GM18505 (cell line): ENCODE data around the gene XPR1.

Experiments used
- ATAC-seq: cut with Tn5 transposase; IDR thresholded peaks from one replicate; pipeline ENCODE4 v1.9.1; 2021; ENCODE audit not compliant: unreplicated experiment
- POLR2A ChIP-seq: IDR thresholded peaks from 4 replicates; pipeline ENCODE4 v1.6.1; 2011; ENCODE audit warnings: borderline replicate concordance; ENCODE audit not compliant: insufficient read depth, insufficient read length; ENCODE audit errors: extremely low read depth

Gene XPR1

DNA sequence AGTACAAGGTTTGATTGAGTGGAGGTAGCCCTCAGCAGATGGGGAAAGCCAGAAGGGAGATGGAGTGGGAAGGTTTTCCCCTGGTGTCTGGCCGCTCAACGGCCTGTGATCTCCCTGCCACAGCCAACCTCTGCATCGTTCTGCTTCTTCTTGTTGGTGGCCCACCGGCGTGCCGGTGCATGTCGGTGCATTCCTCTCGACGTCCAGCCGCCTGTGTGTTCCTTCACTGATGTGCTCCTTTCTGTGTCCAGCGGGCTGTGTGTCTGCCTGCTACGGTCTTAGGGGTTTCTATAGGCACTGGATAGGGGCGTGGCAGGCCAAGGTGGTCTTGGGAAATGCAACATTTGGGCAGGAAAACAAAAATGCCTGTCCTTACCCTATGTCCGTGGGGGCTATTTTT lies 101.0 kb downstream of the XPR1 start:
- ATAC-seq = no peak
- no peak for TF ChIP-seq POLR2A

DNA sequence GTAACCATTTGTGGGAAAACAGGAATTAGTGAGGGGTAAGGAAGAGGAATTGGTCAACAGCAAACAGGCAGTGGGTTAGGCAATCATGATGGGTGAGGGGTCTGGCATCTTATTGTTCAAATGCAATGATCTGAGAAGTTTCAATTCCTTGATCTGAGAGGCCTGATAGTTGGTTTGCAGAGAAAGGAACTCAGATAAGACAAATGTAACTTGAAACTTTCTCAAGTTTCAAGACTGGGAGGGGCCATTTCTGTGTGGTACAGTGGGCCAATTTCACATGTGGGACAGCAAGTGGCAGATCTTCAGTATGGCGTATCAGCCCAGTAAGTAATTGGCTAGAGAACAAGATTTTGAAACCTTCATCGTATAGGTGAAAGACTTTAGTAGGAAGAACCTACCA lies 102.5 kb downstream of the XPR1 start:
- TF ChIP-seq POLR2A = no peak
- ATAC-seq = no peak

DNA sequence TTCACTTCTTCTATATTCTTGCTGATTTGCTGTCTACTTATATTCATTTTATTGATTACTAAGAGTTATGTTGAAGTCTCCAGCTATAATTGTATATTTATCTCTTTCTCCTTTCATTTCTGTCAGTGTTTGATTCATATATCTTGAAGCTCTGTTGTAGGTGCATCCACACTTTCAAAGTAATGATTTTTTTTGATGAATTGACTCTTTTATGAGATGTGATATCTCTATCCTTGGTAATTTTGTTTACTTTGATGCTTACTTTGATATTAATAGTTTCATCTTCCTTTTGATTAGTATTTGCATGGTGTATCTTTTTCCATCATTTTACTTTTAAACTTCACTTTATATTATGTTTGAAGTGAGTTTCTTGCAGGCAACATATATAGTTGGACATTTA lies 110.8 kb downstream of the XPR1 start:
- ATAC-seq = no peak
- TF ChIP-seq POLR2A = no peak

DNA sequence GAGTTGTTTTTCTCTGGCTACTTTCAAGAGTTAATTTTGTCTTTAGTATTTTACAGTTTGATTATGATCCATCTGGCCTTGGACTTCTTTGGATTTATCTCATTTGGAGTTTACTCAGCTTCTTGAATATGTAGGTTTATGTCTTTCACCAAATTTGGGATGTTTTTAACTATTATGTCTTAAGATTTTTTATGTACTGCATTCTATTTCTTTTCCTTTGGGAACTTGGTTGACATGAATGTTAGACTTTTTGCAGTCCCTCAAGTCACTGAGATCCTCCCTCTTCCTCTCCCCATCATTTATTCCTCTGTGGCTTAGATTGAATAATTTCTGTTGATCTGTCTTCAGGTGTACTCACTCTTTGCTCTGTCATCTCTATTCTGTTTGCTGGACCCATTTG lies 112.0 kb downstream of the XPR1 start:
- ATAC-seq = no peak
- no peak for TF ChIP-seq POLR2A

DNA sequence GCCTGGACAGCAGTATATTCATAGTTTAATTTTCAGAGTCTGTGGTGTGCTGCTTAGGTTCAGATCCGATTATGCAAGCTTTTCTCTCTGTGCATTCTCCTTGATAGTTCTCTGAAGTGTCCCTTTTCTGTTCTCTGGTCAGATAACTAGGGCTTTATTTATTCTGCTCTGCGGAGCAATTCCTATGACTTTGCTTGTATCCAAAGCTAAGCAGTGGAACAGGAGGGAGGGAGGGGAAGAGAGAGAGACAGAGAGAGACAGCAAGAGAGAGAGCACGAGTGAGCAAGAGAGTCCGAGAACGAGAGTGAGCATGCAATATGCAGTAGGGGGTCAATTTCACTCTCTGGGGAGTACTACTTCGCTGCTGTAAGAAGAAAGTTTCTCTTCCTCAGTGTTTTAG lies 113.3 kb downstream of the XPR1 start:
- no peak for TF ChIP-seq POLR2A
- ATAC-seq = no peak

DNA sequence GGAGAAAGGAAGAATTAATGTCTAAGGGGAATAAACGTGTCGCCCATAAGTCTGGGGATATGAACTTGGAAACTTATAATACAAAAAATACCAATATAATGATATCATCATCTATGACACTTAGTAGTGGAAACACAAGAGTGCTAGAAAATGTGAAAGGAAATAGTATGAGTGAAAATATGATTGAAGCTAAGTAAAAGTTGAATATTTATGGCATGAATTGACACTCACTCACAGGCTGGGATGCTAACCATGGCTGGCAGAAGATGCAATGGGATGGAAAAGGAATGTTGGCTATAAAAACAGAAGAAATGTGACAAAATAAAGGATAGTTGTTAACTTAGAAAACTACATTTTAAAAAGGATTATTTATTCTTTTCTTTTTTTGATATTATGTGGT lies 120.1 kb downstream of the XPR1 start:
- no peak for ATAC-seq
- TF ChIP-seq POLR2A = no peak

DNA sequence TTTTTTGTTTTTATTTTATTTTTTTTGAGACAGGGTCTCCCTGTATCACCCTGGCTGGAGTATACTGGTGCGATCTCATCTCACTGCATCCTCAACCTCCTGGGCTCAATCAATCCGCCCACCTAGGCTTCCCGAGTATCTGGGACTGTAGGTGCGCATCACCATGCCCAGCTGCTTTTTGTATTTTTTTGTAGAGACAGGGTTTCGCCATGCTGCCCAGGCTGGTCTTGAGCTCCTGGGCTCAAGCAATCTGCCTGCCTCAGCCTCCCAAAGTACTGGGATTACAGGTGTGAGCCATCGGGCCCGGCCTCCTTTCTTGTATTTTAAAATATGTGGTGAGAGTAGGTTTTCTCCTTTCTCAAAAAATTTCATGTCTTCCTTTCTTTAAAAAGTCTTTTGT lies 122.6 kb downstream of the XPR1 start:
- no peak for ATAC-seq
- TF ChIP-seq POLR2A = no peak

DNA sequence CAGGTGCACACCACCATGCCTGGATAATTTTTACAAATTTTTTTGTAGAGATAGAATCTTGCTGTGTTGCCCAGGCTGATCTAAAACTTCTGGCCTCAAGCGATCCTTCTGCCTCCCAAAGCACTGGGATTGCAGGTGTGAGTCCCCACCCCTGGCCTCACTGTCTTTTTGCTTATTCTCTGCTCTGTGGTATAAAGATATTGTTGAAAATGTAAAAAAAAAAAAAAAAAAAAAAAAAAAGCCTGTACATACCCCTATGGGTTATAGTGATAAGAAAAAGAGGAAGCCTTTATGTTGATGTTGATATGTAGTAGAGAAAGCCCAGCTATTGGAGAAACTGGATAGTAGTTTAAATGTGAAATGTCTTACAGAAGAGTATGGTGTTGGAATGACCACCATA lies 125.8 kb downstream of the XPR1 start:
- ATAC-seq = no peak
- no peak for TF ChIP-seq POLR2A

DNA sequence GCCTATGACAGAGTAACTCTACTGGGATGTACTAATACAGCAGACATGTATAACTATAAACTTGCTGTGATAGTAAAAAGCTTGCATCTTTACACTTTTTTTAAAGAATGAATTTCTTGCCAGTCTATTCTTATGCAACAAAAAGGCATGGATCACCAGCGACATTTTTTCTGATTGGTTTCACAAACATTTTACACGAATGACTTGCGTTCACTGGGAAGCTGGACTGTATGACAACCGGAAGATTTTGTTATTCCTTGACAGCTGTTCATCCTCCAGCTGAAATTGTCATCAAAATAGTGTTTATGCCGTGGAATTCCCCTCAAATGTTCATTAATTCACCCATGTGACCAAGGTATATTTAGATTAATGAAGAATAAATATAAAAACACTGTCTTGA lies 131.0 kb downstream of the XPR1 start:
- no peak for TF ChIP-seq POLR2A
- no peak for ATAC-seq

DNA sequence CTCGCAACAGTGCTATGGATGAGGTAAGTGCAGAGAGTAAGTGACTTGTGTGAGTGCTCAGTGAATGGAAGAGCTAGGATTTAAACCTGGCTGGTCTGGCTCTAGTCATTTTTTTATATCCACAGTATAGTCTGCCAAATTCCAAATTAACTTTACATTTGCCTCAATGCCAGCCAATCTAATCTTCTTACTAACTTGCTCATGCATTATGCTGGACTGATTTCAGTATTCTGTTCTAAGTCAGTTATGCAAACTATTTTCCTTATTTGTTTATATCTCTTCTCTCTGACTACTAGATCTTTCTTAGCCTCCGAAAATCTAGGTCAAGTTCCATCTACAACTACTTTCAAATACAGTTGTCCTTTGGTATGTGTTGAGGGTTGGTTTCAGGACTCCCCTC lies 133.3 kb downstream of the XPR1 start:
- no peak for TF ChIP-seq POLR2A

DNA sequence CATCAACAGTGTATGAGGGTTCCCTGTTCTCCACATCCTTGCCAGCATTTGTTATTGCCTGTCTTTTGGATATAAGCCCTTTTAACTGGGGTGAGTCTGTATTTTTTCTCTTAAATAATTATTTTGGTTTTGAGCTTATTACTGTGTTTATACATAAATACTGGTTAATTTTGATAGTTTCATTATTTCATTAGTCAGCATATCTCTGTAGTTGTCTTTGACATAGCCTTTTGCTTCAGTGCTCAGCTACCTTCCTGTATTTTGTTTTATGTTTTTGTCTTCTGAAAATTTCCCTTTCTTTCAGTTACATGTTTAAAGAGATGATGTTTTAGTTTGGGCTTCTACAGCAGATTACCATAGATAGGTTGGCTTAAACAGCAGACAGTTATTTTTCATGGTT lies 138.1 kb downstream of the XPR1 start:
- ATAC-seq = no peak
- TF ChIP-seq POLR2A = no peak

More for the DNA sequence above, 133.3 kb downstream of the XPR1 start:
- ATAC-seq = no peak

DNA sequence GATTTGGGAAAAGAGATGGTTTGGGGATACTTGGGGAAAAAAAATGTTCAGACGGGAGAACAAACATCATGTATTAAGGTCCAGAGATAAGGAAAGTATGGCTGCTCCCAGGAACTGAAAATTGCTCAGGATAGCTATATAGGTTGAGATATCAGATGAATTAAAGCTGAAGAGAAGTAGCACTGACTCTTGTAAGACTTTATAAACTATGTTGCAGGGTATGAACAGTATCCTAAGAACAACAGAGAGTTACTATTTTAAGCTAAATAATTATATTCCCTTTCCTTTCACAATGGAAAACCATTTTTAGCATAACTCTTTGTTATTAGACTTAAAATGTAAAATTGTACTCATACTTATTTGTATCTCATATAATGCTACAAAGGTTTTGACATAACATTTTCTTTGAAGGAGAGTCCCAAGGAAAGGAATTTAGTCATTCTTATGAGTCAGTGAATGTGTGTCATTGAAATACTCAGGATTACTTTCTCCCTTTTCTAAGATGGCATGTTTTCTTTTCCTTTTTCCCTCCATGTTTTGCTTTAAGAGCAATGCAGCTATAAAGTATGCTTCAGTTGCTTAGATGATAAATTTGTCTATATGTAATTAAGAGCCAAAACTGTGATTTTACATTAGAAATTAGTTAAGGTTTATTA lies 141.5 kb downstream of the XPR1 start:
- no peak for TF ChIP-seq POLR2A
- ATAC-seq = no peak

DNA sequence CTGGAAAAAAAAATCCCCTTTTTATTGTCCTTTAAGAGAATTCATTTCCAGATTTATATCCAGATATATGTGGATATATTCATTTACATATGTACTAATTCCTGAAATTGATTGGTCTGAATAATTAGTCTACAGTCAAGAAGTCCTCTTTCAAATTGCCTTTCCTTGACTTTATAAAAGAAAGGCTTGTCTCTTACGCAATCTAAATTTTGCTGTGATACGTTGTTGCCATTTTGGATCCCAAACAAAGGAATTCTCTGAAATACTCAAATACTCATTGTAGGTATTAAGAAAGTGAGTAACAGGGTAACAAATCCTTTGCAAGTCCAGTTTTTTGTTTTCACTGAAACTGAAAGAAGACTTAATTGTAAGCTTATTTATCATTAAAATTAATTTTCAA lies 144.0 kb downstream of the XPR1 start:
- no peak for TF ChIP-seq POLR2A

DNA sequence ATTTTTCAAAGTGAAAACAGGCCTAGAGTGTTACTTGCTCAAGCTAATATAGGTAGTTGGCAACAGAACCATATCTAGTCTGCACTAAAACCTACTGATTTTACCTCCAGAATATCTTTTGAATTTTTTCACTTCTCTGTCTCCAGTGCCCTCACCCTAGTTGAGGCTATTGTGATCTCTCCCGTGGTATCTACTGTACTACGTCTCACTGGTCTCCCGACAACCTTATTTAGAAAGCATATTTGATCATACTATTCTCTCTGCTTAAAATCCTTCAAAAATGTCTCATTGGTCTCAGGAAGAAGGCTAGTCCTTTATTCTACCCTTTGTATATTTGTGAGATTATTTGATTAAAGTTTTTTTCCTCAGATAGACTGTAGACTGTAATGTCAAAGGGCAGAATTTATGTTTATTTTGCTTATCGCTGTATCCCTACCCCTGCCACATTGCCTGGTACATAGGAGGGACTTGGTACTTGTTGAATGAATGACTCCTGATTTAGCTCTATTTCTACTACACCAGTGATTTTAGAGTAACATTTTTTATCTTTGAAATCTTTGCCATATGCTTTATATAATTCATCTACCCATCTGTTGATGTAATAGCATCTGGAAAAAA lies 145.4 kb downstream of the XPR1 start:
- TF ChIP-seq POLR2A = no peak
- ATAC-seq = no peak

More for the DNA sequence above, 144.0 kb downstream of the XPR1 start:
- ATAC-seq = no peak

DNA sequence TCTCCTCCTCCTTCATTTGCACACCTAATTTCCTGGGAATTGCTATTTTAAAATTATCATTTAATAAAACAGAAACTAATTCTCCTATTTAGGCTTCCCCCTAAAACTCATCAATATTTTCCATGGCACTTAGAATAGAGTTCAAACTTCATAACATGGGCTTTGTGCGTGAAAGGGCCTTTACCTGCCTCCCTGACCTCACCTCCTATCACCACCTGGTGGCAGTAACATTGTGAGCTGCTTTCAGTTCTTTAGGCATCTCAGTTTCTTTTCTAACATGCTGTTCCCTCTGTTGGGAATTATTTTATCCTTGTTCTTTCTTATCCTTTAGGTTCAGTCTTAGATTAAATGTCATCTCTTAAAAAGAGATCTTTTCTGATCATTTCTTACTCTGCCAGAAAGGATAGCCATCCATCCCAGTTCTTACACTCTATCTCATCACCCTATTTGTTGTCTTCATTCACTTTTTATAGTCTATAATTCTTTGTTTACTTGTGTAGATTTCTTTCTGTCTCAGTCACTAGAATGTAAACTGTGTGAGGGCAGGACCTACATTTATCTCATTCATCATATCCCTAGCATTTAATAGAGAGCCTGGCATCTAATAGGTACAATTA lies 147.1 kb downstream of the XPR1 start:
- ATAC-seq = no peak

DNA sequence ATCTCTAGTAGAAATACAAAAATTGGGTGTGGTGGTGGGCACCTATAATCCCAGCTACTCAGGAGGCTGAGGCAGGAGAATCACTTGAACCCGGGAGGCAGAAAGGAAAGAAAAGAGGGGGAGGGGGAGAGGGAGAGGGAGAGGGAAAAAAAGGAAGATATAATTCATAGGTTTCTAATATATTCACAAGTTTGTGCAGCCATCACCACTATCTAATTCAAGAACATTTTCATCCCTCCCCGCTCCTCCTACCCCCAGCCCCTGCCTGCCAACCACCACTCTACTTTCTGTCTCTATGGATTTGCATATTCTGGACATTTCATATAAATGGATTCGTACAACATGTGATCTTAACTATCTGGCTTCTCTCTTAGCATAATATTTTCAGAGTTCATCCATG lies 147.8 kb downstream of the XPR1 start:
- no peak for TF ChIP-seq POLR2A

More for the DNA sequence above, 147.1 kb downstream of the XPR1 start:
- TF ChIP-seq POLR2A = no peak

More for the DNA sequence above, 147.8 kb downstream of the XPR1 start:
- ATAC-seq = no peak
